ENCODE results near the gene FADD.

FADD gene

GRCh38 chr11:70240337-70240736 is 37.2 kb downstream of the FADD start:
- no peak for DNase-seq

DNA sequence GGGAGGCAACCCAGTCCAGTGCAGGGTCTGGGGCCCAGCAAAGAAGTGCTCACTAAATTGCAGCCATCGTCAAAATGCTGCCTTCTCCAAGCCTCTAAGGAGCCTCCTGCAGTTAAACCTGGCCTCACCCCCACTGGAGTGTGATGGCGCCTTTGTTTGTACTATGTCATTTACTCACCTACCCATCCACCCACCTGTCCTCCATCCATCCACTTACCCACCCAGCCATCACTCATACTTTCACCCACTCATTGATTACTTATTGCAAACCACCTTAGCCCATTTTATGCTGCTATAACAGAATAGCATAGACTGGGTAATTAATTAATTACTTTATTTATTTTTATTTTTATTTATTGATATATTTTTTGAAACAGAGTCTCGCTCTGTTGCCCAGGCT is 38.6 kb downstream of the FADD start:
- no peak for DNase-seq

GRCh38 chr11:70242885-70243284 is 39.8 kb downstream of the FADD start:
- no peak for DNase-seq

GRCh38 chr11:70243912-70244652 is 41.0 kb downstream of the FADD start:
- DNase-seq: no peak

GRCh38 chr11:70244698-70245097 is 41.6 kb downstream of the FADD start:
- no peak for DNase-seq

DNA sequence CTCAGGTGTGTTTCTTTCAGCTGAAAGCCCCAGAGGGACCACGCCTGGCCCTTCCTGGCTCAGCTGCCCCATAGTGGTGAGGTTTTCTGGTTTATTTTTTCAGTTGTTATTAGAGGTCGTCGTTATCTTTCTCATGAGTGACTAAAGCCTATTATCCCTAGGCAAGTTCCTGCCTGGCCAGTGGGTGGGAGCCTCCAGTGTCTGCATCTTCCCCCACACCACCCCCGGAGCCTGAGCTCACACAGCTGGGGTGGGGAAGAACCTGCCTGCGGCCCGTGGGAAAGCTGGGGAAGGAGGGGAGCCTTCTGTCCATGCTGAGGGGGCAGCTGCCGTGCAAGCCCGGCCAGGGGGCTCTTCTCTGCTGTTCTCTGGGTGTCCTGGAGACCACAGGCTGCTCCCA is 43.1 kb downstream of the FADD start:
- no peak for DNase-seq

DNA sequence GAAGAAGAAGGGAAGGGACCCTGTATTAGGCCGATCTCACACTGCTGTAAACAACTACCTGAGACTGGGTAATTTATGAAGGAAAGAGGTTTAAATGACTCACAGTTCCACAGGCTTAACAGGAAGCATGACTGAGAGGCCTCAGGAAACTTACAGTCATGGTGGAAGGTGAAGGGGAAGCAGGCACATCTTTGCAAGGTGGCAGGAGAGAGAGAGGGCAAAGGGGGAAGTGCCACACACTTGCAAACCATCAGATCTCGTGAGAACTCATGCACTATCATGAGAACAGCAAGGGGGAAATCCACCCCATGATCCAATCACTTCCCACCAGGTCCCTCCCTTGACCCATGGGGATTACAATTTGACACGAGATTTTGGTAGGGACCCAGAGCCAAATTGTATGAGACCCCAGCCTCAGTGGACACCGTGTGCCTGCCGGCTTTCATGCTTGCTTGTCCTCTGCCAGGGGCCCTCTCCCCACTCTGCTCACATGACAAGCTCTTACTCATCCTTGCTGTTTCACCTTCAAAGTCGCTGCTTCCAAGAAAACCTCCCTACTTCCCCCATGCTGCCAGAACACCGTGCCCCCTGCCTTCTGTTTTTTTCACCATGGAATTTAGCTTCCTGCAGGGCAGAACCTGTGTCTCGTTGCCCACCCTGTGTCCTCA is 44.1 kb downstream of the FADD start:
- no peak for DNase-seq

DNA sequence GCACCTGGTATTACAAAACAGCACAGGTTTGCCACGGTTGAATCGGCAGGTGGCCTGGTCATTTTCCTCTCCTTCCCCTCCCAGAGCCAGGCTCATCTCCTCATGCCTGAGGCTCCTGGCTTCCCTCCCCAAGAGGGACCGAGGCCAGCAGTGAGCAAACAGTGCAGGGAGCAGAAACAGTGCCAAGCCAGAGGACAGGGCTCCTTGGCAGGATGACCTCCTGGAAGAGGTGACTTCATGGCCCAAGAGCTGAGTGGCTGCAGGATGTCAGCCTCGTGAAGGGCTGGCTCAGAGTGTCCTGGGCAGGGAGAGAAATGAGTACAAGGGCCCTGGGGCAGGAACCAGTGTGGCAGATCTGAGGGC is 44.6 kb downstream of the FADD start:
- DNase-seq: no peak

- no peak for DNase-seq
Measured at GRCh38 chr11:70250876-70251658, 48.0 kb downstream of the FADD start.

- no peak for DNase-seq
Measured at GRCh38 chr11:70251659-70252321, 48.7 kb downstream of the FADD start.

- no peak for DNase-seq
Measured at GRCh38 chr11:70252844-70253243, 49.7 kb downstream of the FADD start.

DNA sequence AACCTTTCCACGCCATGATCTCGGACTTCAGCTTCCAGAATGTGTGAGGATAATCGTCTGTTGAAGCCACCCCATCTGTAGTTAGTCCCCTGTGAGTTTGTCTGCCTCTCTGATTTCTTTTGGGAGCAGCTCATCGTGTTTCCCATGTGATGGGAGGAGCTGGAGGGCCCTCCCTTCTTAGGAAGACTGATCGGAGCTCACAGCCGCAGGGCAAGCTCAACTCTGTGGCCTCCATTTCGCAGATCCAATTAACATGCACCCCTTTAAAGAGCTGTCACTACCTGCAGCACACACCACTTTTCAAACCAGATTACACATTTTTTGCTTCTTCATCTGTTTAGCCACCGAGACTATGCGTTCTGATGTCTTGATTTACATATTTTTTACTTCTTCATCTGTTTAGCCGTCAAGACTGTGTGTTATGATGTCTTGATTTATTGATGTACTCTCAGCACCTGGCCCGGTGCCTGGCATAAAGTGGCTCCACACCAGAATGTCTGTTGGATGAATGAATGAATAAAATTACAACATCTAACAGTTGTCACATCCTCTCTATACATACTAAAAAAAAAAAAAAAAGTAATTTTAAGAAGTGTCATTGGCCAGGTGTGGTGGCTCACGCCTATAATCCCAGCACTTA is 52.5 kb downstream of the FADD start:
- no peak for DNase-seq
